GM19035 (cell line): ENCODE results near the gene ATP1A1.

Experiments
- ATAC-seq: cut with Tn5 transposase; IDR thresholded peaks from one replicate; pipeline ENCODE4 v1.9.1; 2021; ENCODE audit not compliant: unreplicated experiment

Gene ATP1A1

DNA sequence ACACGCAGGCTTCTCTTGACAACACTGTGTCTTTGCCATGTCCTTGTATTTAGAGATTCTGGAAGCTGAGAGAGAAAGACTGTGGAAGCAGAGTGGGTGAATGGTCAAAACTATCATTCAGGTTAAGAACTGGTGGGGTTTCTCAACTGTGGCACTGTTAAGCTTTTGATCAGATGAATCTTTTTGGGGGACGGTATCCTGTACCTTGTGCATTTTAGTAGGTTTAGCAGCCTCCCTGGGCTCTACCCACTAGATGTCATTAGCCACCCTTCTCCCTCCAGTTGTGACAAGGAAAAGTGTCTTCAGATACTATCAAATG lies 39.4 kb downstream of the ATP1A1 start:
- no peak for ATAC-seq

DNA sequence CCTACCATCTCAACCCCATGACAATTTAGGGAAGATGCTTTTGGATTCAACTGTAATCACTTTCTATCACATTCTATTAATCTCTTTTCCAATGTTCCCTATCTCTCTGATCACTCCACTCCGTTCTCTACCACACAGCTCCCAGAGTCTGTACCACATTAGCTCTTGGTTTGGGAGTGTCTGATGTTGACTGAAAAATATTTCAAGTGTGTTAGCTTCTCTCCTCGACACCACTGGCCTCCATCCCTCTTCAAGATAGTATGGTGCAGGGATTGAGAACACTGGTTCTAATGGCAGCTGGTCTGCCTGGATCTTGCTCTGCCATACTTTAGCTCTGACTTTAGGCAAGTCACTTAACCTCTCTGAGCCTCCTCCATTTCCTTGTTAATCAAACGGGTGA lies 39.9 kb downstream of the ATP1A1 start:
- no peak for ATAC-seq

DNA sequence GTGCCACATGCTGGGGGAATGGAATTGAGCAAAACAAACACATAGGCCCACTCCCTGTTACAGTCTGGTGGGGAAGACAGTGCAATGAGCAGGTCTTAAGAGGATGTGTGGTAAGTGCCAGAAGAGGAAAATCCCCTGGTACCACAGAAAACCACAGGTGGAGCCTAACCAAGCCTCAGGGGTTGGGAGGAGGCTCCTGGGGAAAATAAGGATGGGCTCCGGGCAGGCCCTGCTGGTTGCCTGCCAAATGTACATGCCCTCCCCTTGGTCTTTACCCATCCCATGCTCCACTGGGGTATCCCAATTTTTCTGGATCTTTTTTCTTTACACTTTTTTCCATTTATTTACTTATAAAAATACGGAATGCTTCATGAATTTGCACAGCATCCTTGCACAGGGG lies 40.4 kb downstream of the ATP1A1 start:
- no peak for ATAC-seq

DNA sequence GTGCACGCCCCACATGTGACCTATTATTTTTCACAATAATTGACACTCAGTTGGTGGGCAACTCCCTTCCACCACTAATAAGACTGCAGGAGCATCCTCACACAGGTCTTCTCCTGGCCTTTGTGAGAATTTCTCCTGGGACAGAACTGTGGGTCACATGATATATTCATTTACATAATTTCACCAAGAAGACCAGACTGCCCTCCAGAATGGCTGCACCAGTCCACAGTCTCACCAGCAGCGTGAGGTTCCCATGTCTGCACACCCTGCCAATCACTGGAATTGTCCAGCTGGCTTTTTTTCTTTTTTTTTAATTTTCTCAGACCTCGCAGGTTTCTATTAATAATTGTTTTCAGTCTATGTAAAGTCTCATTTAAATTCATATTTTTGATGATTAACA lies 41.3 kb downstream of the ATP1A1 start:
- no peak for ATAC-seq

DNA sequence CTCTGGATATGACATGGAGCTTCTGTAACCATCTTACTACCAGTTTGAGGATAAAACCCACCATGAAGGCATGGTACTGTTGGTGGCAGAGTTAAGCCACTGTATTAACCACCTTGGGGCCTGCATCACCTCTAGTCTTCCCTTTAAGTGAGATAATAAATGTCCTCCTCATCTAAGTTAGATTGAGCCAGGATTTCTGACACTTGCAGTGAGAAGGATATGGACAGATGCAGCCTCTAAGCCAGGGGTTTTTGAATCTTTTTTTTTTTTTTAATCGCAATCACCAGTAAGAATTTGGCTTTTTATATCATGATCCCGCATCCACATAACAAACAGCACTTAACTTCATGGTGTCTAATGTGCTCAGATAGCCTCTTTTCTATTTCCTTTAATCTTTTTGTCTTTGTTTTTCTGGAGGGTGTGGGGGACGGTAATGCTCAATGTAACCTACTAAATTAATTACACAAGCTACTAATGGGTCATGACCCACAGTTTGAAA lies 42.2 kb downstream of the ATP1A1 start:
- ATAC-seq, result no peak

DNA sequence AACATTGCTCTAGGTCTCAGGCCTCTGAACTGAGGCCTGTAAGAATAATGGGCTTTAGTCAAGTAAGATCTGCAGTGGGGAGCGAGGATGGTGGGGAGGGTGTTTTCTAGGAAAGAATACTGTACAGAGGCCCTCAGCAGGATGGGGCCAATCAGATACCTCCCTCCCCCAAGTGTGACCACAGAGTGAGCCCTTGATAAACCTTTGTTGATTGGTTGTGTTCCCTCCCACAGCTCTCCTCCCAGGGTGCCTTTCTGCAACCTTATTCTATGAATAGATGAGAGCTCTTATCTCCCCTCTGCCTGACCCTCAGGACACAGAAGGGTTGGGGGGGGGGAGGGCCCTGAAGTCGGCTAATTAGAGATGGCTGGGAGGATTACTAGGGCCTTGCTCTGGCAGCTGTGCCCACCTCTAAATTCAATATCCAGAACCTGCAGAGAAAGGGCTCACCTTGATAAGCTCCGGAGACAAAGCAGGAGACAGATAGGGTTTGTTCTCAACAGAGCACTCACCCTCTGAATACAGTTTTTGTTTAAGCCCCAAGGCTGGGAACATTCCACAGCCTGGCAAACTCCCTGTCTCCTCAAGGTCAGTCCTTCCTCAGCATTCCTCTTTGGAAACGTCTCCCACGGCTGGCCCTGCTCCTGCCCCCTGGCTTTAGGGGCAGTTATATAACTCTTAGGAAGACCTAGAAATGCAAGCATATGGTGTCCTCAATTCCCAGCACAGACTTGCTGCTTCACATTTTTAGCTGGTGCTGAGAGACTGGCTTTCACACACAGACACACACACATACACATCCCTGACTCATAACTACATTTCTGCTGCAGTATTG lies 42.9 kb downstream of the ATP1A1 start:
- ATAC-seq, result no peak

DNA sequence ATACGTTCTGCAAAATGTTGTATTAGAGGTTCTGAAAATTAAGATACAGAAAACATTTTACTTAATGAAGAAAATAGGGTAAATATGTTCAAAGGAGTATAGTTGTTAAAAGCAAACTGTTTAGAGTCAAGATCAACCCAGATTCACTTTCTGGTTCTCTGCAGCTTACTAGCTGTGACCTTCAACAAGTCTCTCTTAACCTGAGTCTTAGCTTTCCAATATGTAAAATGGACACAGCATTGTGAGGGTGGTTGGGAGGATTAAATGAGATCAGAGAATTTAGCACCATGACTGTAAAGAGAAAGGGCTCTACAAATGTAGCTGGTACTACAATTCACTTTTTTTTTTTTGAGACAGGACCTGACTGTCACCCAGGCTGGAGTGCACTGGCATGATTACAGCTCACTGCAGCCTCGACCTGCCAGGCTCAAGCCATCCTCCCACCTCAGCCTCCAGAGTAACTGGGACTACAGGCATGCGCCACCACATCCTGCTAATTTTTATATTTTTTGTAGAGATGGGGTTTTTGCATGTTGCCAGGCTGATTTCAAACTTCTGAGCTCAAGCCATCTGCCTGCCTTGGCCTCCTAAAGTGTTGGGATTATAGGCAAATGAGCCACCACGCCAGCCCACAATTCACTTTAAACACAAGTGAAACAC lies 43.9 kb downstream of the ATP1A1 start:
- no peak for ATAC-seq

DNA sequence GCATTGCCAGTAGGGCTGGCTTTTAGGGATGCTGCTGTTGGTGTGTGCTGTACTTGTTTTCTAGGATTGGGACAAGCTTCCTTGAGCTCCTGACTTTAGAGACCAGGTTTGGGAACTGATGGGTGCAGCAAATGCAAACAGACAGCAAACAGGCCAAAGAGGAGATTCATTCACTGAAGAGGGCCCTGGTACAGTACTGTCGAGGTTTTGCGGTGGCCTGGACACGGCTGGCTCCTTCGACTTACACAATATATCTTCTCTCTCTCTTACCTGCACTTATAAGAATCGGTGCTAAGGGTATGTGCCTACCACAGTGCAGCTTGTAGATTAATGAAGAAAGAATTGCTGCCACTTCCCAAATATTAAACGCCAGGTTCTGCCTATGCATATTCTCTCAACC lies 44.6 kb downstream of the ATP1A1 start:
- no peak for ATAC-seq

DNA sequence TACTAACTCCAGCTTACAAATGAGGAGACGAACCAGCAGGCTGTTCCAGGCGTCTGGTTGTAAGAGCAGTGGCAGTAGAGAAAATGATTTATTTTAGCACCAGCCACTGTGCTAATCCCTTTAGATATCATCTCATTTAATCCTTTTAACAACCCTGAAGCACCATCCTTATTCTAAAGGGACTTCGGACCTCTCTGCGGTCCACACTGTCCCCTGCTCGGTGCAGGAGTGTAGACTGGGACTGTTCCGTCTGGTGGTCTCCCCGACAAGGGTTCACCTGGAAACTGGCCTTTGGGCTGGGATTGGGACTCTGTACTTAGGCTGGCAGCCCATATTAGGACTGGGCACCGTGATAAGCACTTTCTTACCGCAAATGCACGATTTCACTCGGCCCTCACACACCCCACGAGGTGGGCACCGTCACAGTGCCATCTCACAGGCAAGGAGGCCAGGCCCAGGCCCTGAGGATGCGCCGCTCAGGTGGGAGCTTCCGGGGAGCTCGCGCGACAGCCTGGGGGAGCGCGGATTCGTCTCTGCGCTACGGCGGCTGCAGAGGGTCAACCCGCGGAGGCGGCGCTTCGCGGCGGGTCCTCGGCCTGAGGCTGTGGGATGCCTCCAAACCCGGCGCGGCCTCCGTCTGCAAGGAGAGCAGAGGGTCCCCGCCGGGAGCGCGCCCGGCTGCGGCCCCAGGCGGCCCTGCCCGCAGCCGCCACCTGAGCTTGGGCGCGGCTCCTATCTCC lies 45.2 kb downstream of the ATP1A1 start:
- ATAC-seq, result peak; percentile 91

DNA sequence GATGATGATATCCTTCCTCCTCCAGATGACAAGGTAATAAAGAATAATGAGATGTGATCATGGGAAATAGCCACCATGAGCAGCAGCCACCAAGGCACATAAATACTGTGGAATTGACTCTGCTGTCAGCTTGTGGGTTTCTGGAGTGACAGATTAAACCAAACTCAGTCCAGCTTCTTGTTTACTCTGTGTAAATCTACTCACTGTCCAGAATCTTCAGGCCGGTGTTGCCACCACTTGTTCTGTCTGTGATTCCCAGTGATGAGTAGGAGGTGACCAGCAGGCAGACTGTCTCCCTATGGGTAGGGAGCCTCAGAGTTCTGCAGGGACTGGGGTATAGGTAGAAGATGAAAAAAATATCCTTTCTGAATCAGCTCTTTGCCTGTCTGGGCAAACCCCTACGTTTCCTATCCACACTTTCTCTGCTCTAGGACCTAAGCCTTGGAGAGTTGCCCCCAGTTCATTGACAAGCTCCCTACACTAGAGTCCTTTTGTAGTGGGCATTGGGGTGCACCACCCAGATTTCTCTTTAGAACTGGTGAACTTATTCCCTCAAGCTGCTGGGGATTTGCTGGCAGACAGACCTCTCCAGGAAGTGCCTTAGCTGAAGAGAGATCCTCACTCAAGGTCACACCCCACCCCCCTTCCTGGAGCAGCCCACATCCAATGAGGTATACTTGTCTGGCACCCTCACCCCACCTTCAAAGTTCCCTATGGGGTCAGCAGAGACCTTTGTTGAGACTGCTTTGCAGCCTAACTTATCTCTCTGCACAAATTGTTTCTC lies 47.6 kb downstream of the ATP1A1 start:
- ATAC-seq, result no peak

DNA sequence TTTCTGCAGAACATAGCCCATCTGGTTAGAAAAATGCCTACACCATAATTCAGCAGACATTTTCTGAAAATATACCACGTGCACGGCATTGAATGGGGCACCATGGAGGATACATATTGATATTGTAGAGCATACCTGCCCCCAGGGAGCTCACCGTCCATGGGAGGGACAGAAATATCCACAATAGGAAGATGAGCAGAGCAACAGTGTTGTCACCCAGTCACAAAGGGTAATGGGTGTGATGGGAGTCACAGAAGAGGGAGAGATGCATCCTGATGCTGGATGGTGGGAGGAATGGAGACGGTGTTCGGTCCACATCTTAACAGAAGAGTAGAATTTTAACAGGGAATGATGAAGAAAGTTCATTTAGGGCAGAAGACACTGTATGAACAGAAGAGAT lies 51.4 kb downstream of the ATP1A1 start:
- ATAC-seq, result no peak

DNA sequence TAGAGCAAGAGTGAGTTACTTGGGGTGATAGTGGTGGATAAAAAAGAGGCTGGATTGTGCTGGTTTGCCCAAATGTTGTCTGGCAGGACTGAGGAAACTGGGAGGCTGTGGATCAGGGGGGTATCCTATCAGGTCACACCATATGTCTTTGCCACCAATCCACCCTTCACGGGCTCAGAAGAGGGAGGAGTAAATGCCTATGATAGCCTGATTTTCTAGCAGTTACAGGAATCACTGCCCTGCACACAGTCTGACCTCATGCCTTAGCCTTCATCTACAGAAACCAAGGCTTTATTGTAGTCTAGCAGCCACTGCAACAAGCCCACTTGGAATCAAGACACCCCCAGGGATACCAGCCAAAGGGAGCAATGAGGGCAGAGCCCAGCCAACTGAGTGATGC lies 51.8 kb downstream of the ATP1A1 start:
- ATAC-seq, result no peak

DNA sequence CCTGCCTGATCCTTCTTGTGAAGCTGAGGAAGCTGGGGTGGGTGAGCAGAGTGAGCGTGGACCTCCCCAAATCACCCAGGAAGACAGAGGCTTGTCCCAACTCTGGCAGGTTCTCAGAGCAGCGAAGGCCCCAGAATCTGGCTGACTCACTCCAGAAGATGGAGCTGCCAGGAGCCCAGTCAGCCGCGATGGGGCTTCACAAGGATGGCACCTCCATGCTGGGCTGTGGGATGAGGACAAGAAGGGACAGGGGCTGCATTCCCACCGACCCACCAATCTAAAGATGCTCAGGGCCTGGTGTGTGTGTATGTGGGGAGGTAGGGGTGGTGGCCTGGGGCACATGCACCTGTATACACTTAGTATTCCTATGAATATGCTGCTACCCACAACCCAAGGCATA lies 52.9 kb downstream of the ATP1A1 start:
- ATAC-seq, result no peak

DNA sequence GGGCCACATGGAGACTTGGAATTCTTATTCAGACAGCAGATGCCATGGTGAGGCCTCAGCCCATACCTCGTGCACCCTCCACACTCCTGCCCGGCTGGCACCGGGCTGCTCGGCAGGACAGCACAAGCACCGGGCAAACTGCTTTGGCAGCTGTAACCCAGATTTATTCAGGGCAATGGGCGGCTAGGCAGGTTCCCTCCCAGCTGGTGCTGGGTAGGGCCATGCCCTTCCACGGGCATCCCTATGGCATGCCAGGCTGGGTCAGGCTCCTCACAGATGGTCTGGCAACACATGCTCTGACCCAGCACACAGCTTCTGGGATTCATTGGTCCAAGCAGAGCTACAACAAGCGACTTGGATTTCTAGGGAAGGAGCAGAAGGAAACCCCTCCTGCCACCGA lies 53.4 kb downstream of the ATP1A1 start:
- ATAC-seq, result no peak

DNA sequence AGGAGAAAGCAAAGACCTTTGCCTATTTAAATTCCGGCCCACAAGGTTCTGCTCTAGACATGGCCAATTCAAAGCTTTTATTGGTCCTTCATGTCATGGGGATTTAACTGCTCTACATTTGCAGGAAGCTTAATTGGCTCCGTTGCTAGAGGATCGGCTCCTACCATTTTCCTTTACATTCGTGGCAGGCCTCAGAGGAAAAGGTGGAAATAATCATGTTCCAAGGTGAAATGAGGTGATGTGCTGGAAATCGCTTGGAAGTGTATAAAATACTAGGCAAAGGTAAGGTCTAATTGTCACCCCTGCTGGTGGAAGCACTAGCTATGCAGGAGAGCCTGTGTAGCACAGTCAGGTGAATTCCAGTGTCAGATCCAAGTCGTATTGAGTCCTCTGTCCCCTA lies 55.5 kb downstream of the ATP1A1 start:
- ATAC-seq, result no peak

DNA sequence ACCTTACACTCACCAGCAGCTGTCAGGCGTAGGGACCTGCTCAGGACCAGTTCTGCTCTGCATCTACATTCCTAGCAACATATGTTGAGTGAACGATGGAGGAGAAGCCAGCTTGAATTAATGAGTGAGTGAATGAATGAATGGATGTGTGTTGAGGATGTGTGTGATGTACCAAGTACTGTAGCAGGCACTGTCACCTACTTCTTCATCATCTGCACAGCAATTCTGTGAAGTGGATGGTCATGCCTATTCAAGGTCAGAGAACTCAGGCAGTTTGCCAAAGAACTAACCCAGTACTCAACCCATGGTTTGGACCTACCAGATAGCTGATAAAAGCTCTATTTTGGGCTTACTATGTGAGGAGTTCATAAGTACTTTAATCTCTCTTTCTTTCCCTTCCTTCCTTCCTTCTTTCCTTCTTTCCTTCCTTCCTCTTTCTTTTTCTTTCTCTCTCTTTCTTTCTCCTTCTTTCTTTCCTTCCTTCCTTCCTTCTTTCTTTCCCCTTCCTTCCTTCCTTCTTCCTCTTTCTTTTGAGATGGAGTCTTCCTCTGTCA lies 56.9 kb downstream of the ATP1A1 start:
- no peak for ATAC-seq

DNA sequence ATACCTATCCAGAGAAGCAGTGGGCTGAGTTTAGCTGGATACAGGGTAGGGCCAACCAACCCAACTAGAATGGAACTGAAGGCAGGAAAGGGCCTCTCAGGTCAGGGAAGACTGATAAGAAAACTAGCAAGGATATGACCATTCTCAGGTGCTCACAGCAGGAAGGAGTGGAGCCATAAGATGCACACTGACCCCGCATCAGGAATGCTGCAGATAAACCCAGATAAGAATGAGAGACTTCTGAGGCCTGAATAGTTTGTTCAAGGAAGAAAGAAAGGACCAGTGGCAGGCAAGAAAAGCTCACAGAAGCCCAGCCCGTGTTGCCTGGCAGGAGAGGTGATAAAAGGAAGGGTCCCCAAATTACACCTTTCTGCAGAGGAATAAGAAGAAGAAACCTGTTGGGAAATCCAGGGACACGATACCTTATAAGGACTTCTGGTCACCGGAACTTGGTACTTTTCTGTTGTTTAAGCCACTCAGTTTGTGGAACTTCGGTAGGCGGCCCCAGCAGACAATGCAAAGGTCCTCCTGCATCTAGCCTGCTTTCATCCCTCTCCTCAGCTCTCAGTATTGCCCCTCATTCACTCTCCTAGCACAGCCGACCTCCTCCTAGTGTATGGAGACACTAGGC lies 58.9 kb downstream of the ATP1A1 start:
- no peak for ATAC-seq

DNA sequence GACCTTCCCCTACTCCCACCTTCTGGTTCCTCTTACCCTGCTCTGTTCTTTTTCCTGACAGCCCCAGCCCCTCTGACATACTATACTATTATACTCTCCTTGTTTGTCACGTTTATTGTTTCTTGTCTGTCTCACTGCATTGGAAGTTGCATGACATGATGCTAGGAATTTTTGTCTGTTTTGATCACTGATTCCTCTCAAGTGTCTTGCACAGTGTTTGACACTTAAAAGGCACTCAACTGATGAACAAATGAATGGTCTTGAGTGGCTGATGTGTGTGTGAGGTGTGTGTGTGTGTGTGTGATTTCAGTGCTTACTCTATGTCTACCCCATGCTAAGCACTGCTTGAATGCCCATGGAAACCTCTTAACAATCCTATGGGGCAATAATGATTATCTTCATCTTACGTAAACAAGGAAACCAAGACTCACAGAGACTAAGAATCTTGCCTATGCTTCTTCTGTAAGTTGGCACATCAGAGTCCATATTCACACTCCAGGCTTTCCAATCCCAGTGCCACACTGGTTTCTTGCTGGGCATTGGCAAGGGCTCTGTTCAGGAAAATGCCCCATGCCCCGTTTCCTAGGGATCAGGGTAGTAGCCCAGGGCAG lies 59.7 kb downstream of the ATP1A1 start:
- ATAC-seq, result no peak

DNA sequence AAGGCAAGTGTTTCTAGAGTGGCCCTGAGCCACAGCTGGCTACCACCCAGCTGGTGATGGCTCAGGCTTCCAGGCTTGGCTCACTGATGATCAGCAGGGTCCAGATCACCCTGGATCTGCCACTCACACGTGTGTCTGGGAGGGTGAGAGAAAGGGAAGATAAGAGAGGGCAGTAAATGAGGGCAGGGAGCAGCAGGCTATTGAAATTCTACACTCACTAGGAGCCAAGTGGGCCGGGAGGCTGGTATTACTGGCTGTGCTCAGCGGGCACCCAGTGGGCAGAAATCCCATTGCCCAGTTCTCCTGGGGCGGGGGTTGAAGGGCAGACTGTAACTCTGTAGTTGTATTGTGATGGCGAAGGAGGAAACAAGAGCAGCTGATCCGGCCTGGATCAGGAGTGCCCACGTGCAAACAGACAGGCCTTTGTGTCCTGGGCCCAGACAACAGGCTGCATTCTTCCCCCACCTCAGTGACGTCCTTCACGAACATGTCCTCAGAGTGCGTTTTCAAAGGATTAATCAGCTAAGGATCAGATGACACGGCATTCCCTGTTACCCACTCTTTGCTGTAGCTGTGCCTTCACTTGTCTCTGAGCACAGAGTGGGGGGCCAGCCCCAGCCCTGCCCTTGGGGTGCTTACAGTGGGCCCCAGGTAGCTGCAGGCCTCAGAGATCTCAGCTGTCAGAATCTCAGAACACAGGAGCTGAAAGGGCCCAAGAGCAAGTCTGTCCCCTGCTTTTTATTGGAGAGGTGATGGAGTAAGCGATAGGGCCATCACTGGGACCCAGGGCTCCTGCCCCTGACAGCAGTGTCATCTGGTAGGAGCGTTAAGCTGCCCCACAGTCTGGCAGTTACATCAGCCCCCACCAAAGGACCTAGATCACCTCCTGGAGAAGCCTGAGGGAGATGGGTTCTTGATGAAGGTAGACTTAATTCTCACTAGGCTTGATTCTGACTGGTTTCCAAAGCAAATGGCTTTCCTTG lies 60.5 kb downstream of the ATP1A1 start:
- no peak for ATAC-seq
